ENCODE data around the gene APBA2. TPM values are rescaled to one million over a fixed set of nuclear protein-coding genes. Genes with fewer than 3 reads are reported as not detected.

The APBA2 gene
- total and polyA plus RNA-seq, 11 donors = 0.16 to 1.3 (median 0.40) TPM; not detected in 2

GRCh38 chr15:28983432-28984311, 97.9 kb downstream of the APBA2 start:
- TF ChIP-seq CTCF (IDR thresholded peaks at IDR 0.05) (no peak), POLR2A (IDR thresholded peaks at IDR 0.05) (no peak)
- no peak for DNase-seq
- intact Hi-C loops (cut with DNase I) = no loop called here
- no peaks in the 10 kb centered on the region for H3K4me1 ChIP-seq
- no peaks in the 10 kb centered on the region for H3K36me3 ChIP-seq
- WGBS, 4 donors = 84 to 91% (median 87%) methylated on average over 13 to 20 of the region's 20 CpGs
- no peak overlapping the region for H3K27ac ChIP-seq
- H3K4me3 ChIP-seq = no peak overlapping the region
- no peak for ATAC-seq
- H3K9me3 ChIP-seq = no peaks in the 10 kb centered on the region
- H3K27me3 ChIP-seq = no peaks in the 10 kb centered on the region

GRCh38 chr15:28984421-28985315, 98.9 kb downstream of the APBA2 start:
- peak in 3 of 4 donors; percentile 11 to 41 (median 41) for ATAC-seq
- Histone ChIP-seq H3K9me3 (no peaks in the 10 kb centered on the region), H3K27me3 (no peaks in the 10 kb centered on the region), H3K27ac (no peak overlapping the region), H3K4me1 (no peaks in the 10 kb centered on the region), H3K36me3 (no peaks in the 10 kb centered on the region), H3K4me3 (no peak overlapping the region)
- intact Hi-C loops (cut with DNase I) = loop anchor here in 1 of 10 donors (5.0 kb wide), 1 partner anchor 473 kb away; no protein-coding TSS in a partner anchor
- WGBS, 4 donors = 64 to 83% (median 72%) methylated on average over 10 of the region's 10 CpGs
- TF ChIP-seq CTCF (IDR thresholded peaks at IDR 0.05) (no peak), POLR2A (IDR thresholded peaks at IDR 0.05) (no peak)
- no peak for DNase-seq

GRCh38 chr15:28985316-28985645, 99.5 kb downstream of the APBA2 start:
- Histone ChIP-seq H3K27me3 (no peaks in the 10 kb centered on the region), H3K4me1 (no peaks in the 10 kb centered on the region), H3K4me3 (no peak overlapping the region), H3K9me3 (no peaks in the 10 kb centered on the region), H3K36me3 (no peaks in the 10 kb centered on the region), H3K27ac (no peak overlapping the region)
- DNase-seq (no peak), ATAC-seq (no peak)
- TF ChIP-seq CTCF (IDR thresholded peaks at IDR 0.05) (no peak), POLR2A (IDR thresholded peaks at IDR 0.05) (no peak)
- 60 to 68% (median 61%) methylated on average over 6 of the region's 6 CpGs for WGBS, 4 donors
- intact Hi-C loops (cut with DNase I) = loop anchor here in 1 of 10 donors (5.0 kb wide), 1 partner anchor 472 kb away; no protein-coding TSS in a partner anchor

GRCh38 chr15:28985691-28986090, 99.9 kb downstream of the APBA2 start:
- no peaks in the 10 kb centered on the region for H3K9me3 ChIP-seq
- 85 to 93% (median 92%) methylated on average over 8 of the region's 8 CpGs for WGBS, 4 donors
- no peak for DNase-seq

More at GRCh38 chr15:28985691-28986090, 99.9 kb downstream of the APBA2 start:
- no peak overlapping the region for H3K4me3 ChIP-seq
- intact Hi-C loops (cut with DNase I) = loop anchor here in 1 of 10 donors (5.0 kb wide), 1 partner anchor 472 kb away; no protein-coding TSS in a partner anchor
- H3K36me3 ChIP-seq = no peaks in the 10 kb centered on the region
- no peak for ATAC-seq
- no peak overlapping the region for H3K27ac ChIP-seq
- no peaks in the 10 kb centered on the region for H3K27me3 ChIP-seq
- no peaks in the 10 kb centered on the region for H3K4me1 ChIP-seq
- TF ChIP-seq POLR2A (IDR thresholded peaks at IDR 0.05) (no peak), CTCF (IDR thresholded peaks at IDR 0.05) (no peak)

Measured in heart left ventricle (tissue), 16 donors.